Measurements from ENCODE around the gene CADM1.

CADM1 gene

DNA sequence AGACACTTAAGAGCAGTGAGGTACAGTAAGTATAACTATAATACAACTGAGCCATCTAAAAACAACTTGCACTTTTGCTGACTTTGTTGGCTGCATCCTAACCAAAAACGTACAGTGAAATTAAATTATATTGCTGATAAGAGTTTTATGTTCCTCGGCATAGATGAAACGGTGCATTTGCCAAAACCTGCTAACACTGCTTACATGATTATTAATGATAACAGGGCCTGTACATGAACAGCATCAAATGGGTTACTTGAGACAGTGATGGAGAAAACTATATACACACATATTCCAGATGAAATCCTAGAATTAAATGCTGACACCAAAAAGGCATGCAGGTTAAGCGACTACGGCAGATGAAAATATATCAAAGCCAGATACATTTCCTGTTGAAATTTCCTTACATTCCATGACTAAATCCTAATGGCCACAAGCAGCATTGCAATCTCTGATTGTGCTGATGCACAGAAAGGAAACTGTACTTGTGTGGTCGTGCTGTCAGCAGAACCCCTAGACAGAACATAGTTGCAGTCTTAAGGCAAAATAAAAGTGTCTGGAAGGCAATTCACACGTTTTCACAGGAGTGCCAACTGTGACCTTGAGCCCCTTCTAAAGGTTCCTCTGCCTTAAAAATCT, 143.9 kb downstream of the CADM1 start:
- no peak overlapping the region for H3K9ac ChIP-seq (ENCODE audit: low read depth, low read length)
- H3K27me3 ChIP-seq (ENCODE audit: control insufficient read depth, insufficient read depth, low read length), result no peaks in the 10 kb centered on the region
- no peaks in the 10 kb centered on the region for H3K36me3 ChIP-seq (ENCODE audit: control insufficient read depth, insufficient read depth, low read length)
- H3K4me3 ChIP-seq (ENCODE audit: low read depth, low read length), result no peak overlapping the region
- H3K4me1 ChIP-seq (ENCODE audit: control insufficient read depth, insufficient read depth, low read length), result no peaks in the 10 kb centered on the region
- no peaks in the 10 kb centered on the region for H3K9me3 ChIP-seq (ENCODE audit: control insufficient read depth, insufficient read depth, low read length)

- Histone ChIP-seq H3K4me3 (ENCODE audit: low read depth, low read length) (no peak overlapping the region), H3K4me1 (ENCODE audit: control insufficient read depth, insufficient read depth, low read length) (no peaks in the 10 kb centered on the region), H3K9ac (ENCODE audit: low read depth, low read length) (no peak overlapping the region), H3K27me3 (ENCODE audit: control insufficient read depth, insufficient read depth, low read length) (no peaks in the 10 kb centered on the region), H3K9me3 (ENCODE audit: control insufficient read depth, insufficient read depth, low read length) (no peaks in the 10 kb centered on the region), H3K36me3 (ENCODE audit: control insufficient read depth, insufficient read depth, low read length) (no peaks in the 10 kb centered on the region)
Measured at GRCh38 chr11:115357066-115357465, 147.1 kb downstream of the CADM1 start.

GRCh38 chr11:115352805-115353485, 151.3 kb downstream of the CADM1 start:
- Histone ChIP-seq H3K27me3 (ENCODE audit: control insufficient read depth, insufficient read depth, low read length) (no peaks in the 10 kb centered on the region), H3K4me3 (ENCODE audit: low read depth, low read length) (no peak overlapping the region), H3K4me1 (ENCODE audit: control insufficient read depth, insufficient read depth, low read length) (no peaks in the 10 kb centered on the region), H3K9ac (ENCODE audit: low read depth, low read length) (no peak overlapping the region), H3K36me3 (ENCODE audit: control insufficient read depth, insufficient read depth, low read length) (no peaks in the 10 kb centered on the region), H3K9me3 (ENCODE audit: control insufficient read depth, insufficient read depth, low read length) (no peaks in the 10 kb centered on the region)

DNA sequence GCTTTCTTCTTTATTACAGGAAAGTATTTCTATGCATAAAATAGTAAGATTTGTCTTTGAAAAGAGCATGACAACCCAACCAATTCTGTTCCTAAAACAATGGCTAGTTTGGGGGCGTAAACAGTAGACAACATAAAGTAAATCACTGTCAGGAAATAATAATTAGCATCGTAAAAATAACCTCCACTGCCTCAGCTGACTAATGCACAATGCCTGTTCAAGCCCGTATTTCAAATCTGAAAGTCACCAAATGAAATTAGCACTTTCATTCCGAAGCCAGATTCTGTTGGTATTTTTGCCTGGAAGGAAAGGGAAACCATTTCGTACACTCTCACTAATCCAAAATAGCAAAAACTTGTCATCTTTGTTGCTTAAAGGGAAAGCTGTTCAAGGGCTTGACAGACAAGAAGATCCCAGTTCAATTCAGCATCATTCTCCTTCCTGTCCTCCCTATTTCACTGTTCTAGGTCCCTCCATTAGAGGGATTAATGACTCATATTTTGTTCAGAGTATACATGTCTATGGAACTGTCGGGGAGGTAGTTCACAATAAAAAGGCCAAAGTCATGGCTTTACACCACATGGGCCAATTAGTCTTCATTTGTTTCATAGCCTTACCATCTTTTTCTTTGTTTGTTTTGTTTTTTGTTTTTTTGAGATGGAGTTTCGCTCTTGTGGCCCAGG, 154.7 kb downstream of the CADM1 start:
- Histone ChIP-seq H3K4me1 (ENCODE audit: control insufficient read depth, insufficient read depth, low read length) (no peaks in the 10 kb centered on the region), H3K4me3 (ENCODE audit: low read depth, low read length) (no peak overlapping the region), H3K9ac (ENCODE audit: low read depth, low read length) (no peak overlapping the region), H3K27me3 (ENCODE audit: control insufficient read depth, insufficient read depth, low read length) (no peaks in the 10 kb centered on the region), H3K36me3 (ENCODE audit: control insufficient read depth, insufficient read depth, low read length) (no peaks in the 10 kb centered on the region), H3K9me3 (ENCODE audit: control insufficient read depth, insufficient read depth, low read length) (no peaks in the 10 kb centered on the region)

GRCh38 chr11:115348416-115348815, 155.8 kb downstream of the CADM1 start:
- no peaks in the 10 kb centered on the region for H3K36me3 ChIP-seq (ENCODE audit: control insufficient read depth, insufficient read depth, low read length)
- no peak overlapping the region for H3K4me3 ChIP-seq (ENCODE audit: low read depth, low read length)
- no peaks in the 10 kb centered on the region for H3K9me3 ChIP-seq (ENCODE audit: control insufficient read depth, insufficient read depth, low read length)
- H3K4me1 ChIP-seq (ENCODE audit: control insufficient read depth, insufficient read depth, low read length), result no peaks in the 10 kb centered on the region
- H3K9ac ChIP-seq (ENCODE audit: low read depth, low read length), result no peak overlapping the region
- H3K27me3 ChIP-seq (ENCODE audit: control insufficient read depth, insufficient read depth, low read length), result no peaks in the 10 kb centered on the region

DNA sequence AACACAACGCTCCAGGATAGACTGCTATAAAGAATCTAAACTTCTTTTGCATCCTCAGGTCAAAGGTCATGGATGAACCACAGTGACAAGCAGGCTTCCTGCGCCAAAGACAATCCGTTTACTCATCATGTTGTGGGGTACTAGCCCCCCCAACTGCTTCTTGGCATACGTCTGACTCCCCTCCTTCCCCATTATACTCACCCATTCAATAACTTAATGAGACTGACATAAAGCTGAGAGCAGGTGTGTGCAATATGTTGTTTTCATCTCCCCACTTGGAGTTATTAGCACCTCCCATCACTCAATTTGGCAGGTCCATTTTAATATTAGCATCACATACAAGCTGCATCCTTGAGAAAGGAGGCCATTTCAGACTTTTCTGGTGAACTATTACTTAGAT, 157.1 kb downstream of the CADM1 start:
- Histone ChIP-seq H3K4me3 (ENCODE audit: low read depth, low read length) (no peak overlapping the region), H3K9me3 (ENCODE audit: control insufficient read depth, insufficient read depth, low read length) (no peaks in the 10 kb centered on the region), H3K27me3 (ENCODE audit: control insufficient read depth, insufficient read depth, low read length) (no peaks in the 10 kb centered on the region), H3K36me3 (ENCODE audit: control insufficient read depth, insufficient read depth, low read length) (no peaks in the 10 kb centered on the region), H3K4me1 (ENCODE audit: control insufficient read depth, insufficient read depth, low read length) (no peaks in the 10 kb centered on the region), H3K9ac (ENCODE audit: low read depth, low read length) (no peak overlapping the region)

DNA sequence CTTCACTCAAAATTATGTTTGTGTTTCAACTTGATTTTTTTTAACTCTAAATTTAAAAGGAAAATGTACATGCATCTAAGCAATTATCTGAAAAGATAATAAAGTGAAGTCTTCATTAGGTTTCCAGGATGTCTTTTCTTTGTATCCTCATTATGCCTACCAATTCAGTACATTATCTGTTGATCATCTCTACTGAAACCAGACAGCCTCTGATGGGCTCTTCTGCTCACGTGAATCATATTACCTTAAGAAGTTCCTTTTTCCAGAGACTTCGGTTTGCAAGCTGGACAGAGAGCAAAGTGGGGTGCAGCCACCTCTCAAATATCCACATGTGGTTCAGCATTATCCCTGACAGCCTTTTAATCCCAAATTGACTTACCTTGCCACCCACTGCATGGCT, 158.4 kb downstream of the CADM1 start:
- H3K36me3 ChIP-seq (ENCODE audit: control insufficient read depth, insufficient read depth, low read length), result no peaks in the 10 kb centered on the region
- H3K9ac ChIP-seq (ENCODE audit: low read depth, low read length), result no peak overlapping the region
- no peaks in the 10 kb centered on the region for H3K9me3 ChIP-seq (ENCODE audit: control insufficient read depth, insufficient read depth, low read length)
- H3K4me3 ChIP-seq (ENCODE audit: low read depth, low read length), result no peak overlapping the region
- no peaks in the 10 kb centered on the region for H3K4me1 ChIP-seq (ENCODE audit: control insufficient read depth, insufficient read depth, low read length)
- no peaks in the 10 kb centered on the region for H3K27me3 ChIP-seq (ENCODE audit: control insufficient read depth, insufficient read depth, low read length)

DNA sequence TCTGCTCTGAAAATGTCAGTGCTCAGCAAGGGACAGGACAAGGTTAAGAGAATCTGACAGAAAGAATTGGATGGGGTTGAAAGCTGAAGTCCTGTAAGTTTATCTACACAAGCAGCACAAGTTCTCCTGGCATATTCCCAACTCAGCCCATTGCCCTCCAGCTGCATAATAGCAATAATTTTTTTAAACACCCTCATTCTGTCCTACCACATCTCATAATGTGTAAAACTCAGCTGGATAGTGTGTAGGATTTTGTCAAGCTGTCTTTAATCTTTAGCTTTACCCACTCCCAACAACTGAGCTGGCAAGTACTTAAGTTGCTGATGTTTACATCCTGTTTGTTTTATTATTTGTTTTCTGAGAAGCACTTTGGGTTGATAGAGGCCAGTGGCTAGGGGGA, 158.9 kb downstream of the CADM1 start:
- no peaks in the 10 kb centered on the region for H3K9me3 ChIP-seq (ENCODE audit: control insufficient read depth, insufficient read depth, low read length)
- no peaks in the 10 kb centered on the region for H3K36me3 ChIP-seq (ENCODE audit: control insufficient read depth, insufficient read depth, low read length)
- no peaks in the 10 kb centered on the region for H3K27me3 ChIP-seq (ENCODE audit: control insufficient read depth, insufficient read depth, low read length)
- no peak overlapping the region for H3K4me3 ChIP-seq (ENCODE audit: low read depth, low read length)
- no peaks in the 10 kb centered on the region for H3K4me1 ChIP-seq (ENCODE audit: control insufficient read depth, insufficient read depth, low read length)
- H3K9ac ChIP-seq (ENCODE audit: low read depth, low read length), result no peak overlapping the region

DNA sequence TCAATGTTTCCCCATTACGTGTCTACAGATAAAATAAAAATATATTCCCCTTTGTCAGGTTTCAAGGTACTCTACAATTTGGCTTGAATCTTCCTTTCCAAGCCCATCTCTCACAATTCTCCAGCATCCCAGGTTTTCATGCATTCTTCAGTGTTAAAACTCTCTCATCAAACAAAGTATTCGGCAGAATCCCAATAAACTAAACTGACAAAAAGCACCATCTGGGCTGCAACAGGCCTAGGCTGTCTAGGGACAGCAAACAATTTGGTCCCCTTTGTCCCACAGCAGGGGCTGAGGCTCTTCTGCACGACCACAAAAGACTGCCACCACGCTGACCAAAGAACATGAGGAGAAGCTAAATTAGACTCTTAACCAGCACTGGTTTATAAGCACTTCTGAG, 159.4 kb downstream of the CADM1 start:
- no peaks in the 10 kb centered on the region for H3K4me1 ChIP-seq (ENCODE audit: control insufficient read depth, insufficient read depth, low read length)
- H3K4me3 ChIP-seq (ENCODE audit: low read depth, low read length), result no peak overlapping the region
- H3K36me3 ChIP-seq (ENCODE audit: control insufficient read depth, insufficient read depth, low read length), result no peaks in the 10 kb centered on the region
- no peaks in the 10 kb centered on the region for H3K27me3 ChIP-seq (ENCODE audit: control insufficient read depth, insufficient read depth, low read length)
- no peak overlapping the region for H3K9ac ChIP-seq (ENCODE audit: low read depth, low read length)
- H3K9me3 ChIP-seq (ENCODE audit: control insufficient read depth, insufficient read depth, low read length), result no peaks in the 10 kb centered on the region

DNA sequence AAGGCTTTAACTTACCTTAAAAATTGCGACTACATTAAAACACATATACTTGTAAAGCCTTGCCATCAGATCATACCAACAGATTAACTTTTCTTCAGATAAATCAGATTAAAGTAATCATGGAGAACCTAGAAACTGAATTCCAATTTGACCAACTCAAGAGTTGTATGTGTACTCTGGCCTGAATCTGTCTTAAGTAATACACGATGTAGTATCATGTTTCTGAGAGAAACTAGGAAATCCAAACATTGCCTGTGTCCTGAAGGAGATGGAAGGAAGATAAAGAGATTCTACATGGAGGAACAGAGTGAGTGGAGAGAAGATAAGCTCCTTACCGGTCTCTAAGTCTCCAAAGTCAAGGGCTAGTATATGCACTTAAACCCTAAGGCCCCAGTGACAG, 162.1 kb downstream of the CADM1 start:
- H3K27me3 ChIP-seq (ENCODE audit: control insufficient read depth, insufficient read depth, low read length), result no peaks in the 10 kb centered on the region
- H3K4me1 ChIP-seq (ENCODE audit: control insufficient read depth, insufficient read depth, low read length), result no peaks in the 10 kb centered on the region
- H3K9ac ChIP-seq (ENCODE audit: low read depth, low read length), result no peak overlapping the region
- no peaks in the 10 kb centered on the region for H3K36me3 ChIP-seq (ENCODE audit: control insufficient read depth, insufficient read depth, low read length)
- no peaks in the 10 kb centered on the region for H3K9me3 ChIP-seq (ENCODE audit: control insufficient read depth, insufficient read depth, low read length)
- H3K4me3 ChIP-seq (ENCODE audit: low read depth, low read length), result no peak overlapping the region

- H3K9me3 ChIP-seq (ENCODE audit: control insufficient read depth, insufficient read depth, low read length), result no peaks in the 10 kb centered on the region
- no peaks in the 10 kb centered on the region for H3K27me3 ChIP-seq (ENCODE audit: control insufficient read depth, insufficient read depth, low read length)
- H3K9ac ChIP-seq (ENCODE audit: low read depth, low read length), result no peak overlapping the region
- no peaks in the 10 kb centered on the region for H3K36me3 ChIP-seq (ENCODE audit: control insufficient read depth, insufficient read depth, low read length)
- H3K4me1 ChIP-seq (ENCODE audit: control insufficient read depth, insufficient read depth, low read length), result no peaks in the 10 kb centered on the region
- no peak overlapping the region for H3K4me3 ChIP-seq (ENCODE audit: low read depth, low read length)
Measured at GRCh38 chr11:115340874-115341273, 163.3 kb downstream of the CADM1 start.

- Histone ChIP-seq H3K36me3 (ENCODE audit: control insufficient read depth, insufficient read depth, low read length) (no peaks in the 10 kb centered on the region), H3K9ac (ENCODE audit: low read depth, low read length) (no peak overlapping the region), H3K4me1 (ENCODE audit: control insufficient read depth, insufficient read depth, low read length) (no peaks in the 10 kb centered on the region), H3K9me3 (ENCODE audit: control insufficient read depth, insufficient read depth, low read length) (no peaks in the 10 kb centered on the region), H3K27me3 (ENCODE audit: control insufficient read depth, insufficient read depth, low read length) (no peaks in the 10 kb centered on the region), H3K4me3 (ENCODE audit: low read depth, low read length) (no peak overlapping the region)
Measured at GRCh38 chr11:115338476-115338875, 165.7 kb downstream of the CADM1 start.
